ENCODE data around the gene RGR.

RGR gene

GRCh38 chr10:84244651-84245270 lies at the start of gene RGR:
RGR (plus strand) TSS chr10:84245053; CDS start chr10:84245091, 38 bp downstream.
- no peak for DNase-seq

DNA sequence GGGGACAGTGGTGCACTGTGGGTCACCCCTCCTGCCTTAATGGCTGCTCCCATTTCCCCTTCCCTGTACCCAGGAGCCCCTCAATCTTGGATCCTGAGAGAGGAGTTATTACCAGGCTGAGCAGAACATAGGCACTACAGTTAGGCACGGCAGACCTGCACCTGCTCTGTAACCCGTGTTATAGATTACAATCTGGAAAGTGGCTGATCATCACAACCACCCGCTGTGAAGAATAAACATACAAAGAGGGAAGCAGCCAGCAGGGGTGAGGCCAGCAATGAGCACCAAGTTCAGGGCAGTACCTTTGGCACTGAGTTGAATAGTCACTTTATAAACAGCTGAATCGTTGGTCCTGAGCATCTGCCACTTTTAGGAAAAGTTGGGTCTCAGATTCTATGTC lies 48.8 kb upstream of the RGR start:
- DNase-seq, result no peak

- DNase-seq, result no peak
These were observed 47.9 kb upstream of the RGR start for GRCh38 chr10:84196941-84197340.

- DNase-seq, result no peak
These were observed 47.2 kb upstream of the RGR start for GRCh38 chr10:84197643-84198042.

GRCh38 chr10:84198206-84198915 lies 46.5 kb upstream of the RGR start:
- DNase-seq, result no peak

- DNase-seq, result no peak
These were observed 44.2 kb upstream of the RGR start for GRCh38 chr10:84200537-84201243.

DNA sequence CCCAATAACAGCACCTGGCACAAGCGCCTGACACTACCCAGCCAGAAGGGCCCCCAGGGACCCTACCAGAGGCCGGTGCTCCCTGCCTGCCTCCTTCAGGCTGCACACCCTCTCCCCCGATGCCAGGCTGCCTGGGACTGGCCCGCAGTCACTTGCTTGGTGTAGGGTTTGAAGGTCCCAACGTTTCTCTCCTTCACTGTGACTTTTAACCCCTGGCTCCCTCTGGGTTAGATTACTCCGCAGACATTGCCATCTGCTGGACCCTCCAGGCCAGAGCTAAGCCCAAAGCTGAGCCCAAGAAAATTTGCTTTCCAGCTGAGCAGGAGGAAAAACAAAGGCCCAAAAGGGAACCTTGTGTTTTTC lies 43.6 kb upstream of the RGR start:
- DNase-seq, result no peak

- no peak for DNase-seq
These were observed 43.2 kb upstream of the RGR start for GRCh38 chr10:84201682-84202081.

GRCh38 chr10:84202349-84202748 lies 42.5 kb upstream of the RGR start:
- no peak for DNase-seq

- DNase-seq, result no peak
These were observed 40.7 kb upstream of the RGR start for GRCh38 chr10:84204122-84204521.

DNA sequence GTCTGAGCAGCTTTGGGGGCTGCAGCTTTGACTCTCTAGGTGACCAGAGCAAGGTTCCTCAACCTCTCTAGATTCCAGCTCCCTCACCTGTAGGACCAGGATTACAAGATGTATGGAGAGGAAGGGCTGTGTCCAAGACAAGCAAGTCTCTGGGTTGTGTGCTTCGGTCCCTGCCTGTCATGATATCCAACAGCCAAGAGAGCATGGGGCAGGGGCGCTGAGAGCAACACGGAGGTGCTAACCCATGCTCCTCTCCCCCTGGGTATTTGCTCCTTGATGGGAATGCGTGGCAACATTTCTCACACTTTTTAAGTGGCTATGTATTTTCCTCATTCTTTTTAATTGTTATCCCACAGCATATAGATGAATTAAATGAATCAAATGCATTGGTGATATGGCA lies 40.2 kb upstream of the RGR start:
- no peak for DNase-seq

- peak; percentile 12 for DNase-seq
These were observed 39.6 kb upstream of the RGR start for GRCh38 chr10:84205049-84205852.

GRCh38 chr10:84205853-84206525 lies 38.9 kb upstream of the RGR start:
- DNase-seq, result no peak

GRCh38 chr10:84208023-84208422 lies 36.8 kb upstream of the RGR start:
- DNase-seq, result no peak

GRCh38 chr10:84211566-84211965 lies 33.3 kb upstream of the RGR start:
- DNase-seq, result no peak

DNA sequence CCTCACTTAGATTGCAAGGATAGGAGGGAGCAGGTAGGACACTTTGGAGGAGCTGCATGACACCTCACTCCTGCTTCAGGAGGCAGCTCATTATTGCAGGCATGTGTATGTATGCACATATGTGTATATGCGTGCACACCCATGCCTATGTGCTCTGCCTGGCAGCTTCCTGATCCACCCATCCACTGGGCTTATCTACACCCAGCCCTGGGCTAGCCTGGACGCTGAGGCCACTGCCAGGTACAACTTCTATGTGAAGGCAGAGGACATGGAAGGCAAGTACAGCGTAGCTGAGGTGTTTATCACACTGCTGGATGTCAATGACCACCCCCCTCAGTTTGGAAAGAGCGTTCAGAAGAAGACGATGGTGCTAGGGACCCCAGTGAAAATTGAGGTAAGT lies 32.8 kb upstream of the RGR start:
- no peak for DNase-seq

DNA sequence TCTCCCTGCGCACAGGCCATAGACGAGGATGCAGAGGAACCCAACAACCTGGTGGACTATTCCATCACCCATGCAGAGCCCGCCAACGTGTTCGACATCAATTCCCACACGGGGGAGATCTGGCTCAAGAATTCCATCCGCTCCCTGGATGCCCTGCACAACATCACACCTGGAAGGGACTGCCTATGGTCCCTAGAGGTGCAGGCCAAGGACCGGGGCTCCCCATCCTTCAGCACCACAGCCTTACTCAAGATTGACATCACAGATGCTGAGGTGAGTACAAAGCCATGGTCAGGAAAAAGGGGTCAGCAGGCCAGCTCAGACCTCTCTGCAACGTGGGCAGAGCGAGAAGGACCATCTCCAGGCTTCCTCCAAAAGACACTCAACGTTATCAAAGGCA lies 31.8 kb upstream of the RGR start:
- no peak for DNase-seq

DNA sequence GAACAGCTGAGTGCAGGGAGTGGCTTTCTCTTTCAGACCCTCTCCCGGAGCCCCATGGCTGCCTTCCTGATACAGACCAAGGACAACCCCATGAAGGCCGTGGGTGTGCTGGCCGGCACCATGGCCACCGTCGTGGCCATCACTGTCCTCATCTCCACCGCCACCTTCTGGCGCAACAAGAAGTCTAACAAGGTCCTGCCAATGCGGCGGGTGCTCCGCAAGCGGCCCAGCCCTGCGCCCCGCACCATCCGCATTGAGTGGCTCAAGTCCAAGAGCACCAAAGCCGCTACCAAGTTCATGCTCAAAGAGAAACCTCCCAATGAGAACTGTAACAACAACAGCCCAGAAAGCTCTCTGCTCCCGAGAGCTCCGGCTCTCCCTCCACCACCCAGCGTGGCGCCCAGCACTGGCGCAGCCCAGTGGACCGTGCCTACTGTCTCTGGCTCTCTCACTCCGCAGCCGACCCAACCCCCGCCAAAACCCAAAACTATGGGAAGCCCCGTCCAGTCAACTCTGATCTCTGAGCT lies 30.7 kb upstream of the RGR start:
- no peak for DNase-seq

DNA sequence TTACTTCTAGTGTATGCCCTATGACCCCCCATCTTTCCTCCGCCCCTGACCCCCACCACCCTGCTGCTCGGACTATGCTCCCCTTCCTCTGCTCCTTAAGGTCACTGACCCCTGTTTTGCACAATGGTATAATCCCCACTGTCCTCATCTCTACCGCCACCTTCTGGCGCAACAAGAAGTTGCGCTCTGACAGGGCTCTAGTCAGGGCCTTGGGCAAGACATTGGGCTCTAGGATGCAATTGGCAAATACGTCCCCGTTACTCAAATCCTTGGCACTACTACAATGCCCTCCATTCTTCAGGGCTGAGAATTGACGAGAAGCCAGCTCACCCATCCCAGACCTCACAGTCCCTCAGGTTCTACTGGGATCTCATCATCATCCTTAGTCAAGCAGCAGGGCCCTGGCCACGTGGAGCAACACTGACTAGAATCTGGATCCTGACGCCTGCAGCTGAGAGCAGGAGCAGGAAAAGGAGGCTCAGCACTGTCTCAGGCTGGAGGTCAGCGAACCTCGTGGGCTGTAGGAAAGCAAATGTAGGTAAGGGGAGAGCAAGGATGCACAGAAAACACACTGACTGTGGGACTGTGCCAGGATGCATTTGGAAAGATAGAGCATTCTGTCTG lies 30.1 kb upstream of the RGR start:
- DNase-seq, result no peak

GRCh38 chr10:84216834-84217233 lies 28.0 kb upstream of the RGR start:
- DNase-seq, result no peak

- DNase-seq, result no peak
These were observed 27.1 kb upstream of the RGR start for GRCh38 chr10:84217746-84218145.

- DNase-seq, result no peak
These were observed 22.9 kb upstream of the RGR start for GRCh38 chr10:84221916-84222315.

All from GF-D8 (cell line).